ENCODE results near the gene PAX7.

- no peak; the same call in 1 of the 2 replicates for TF ChIP-seq CTCF (conservative IDR thresholded peaks at IDR 0.05)
- TF ChIP-seq ZFX (IDR thresholded peaks at IDR 0.05): no peak
These were observed 30.9 kb upstream of the PAX7 start for GRCh38 chr1:18599704-18600103.

Data from C4-2B (cell line).